ENCODE results near the gene TKT. TPM values are rescaled to one million over a fixed set of nuclear protein-coding genes. Genes with fewer than 3 reads are reported as not detected.

Gene TKT
- total RNA-seq, 1 donor from 2014 or later = 32.1 TPM

GRCh38 chr3:53225651-53226050 is 30.2 kb downstream of the TKT start:
- no peak overlapping the region for H3K4me3 ChIP-seq
- no peaks in the 10 kb centered on the region for H3K27me3 ChIP-seq (ENCODE audit: low read depth)
- peaks cover 78% of the 10 kb centered on the region for H3K36me3 ChIP-seq
- intact Hi-C loops (cut with micrococcal nuclease) = no loop called here
- H3K27ac ChIP-seq (replicated peaks) = no peak overlapping the region
- DNase-seq = no peak
- no peak for TF ChIP-seq CTCF (IDR thresholded peaks at IDR 0.05; ENCODE audit: borderline replicate concordance)
- no peaks in the 10 kb centered on the region for H3K4me1 ChIP-seq
- no peaks in the 10 kb centered on the region for H3K9me3 ChIP-seq (replicated peaks)

- Histone ChIP-seq H3K4me1 (no peaks in the 10 kb centered on the region), H3K9me3 (replicated peaks) (no peaks in the 10 kb centered on the region), H3K36me3 (peaks cover 73% of the 10 kb centered on the region), H3K27me3 (ENCODE audit: low read depth) (no peaks in the 10 kb centered on the region), H3K27ac (replicated peaks) (no peak overlapping the region), H3K4me3 (no peak overlapping the region)
- intact Hi-C loops (cut with micrococcal nuclease) = no loop called here
- DNase-seq = no peak
- no peak for TF ChIP-seq CTCF (IDR thresholded peaks at IDR 0.05; ENCODE audit: borderline replicate concordance)
Measured at GRCh38 chr3:53225181-53225580, 30.6 kb downstream of the TKT start.

- TF ChIP-seq CTCF (IDR thresholded peaks at IDR 0.05; ENCODE audit: borderline replicate concordance) = no peak
- DNase-seq = no peak
- Histone ChIP-seq H3K36me3 (peaks cover 67% of the 10 kb centered on the region), H3K4me3 (no peak overlapping the region), H3K4me1 (no peaks in the 10 kb centered on the region), H3K9me3 (replicated peaks) (no peaks in the 10 kb centered on the region), H3K27me3 (ENCODE audit: low read depth) (no peaks in the 10 kb centered on the region), H3K27ac (replicated peaks) (no peak overlapping the region)
- intact Hi-C loops (cut with micrococcal nuclease) = no loop called here
Measured at GRCh38 chr3:53224536-53224935, 31.3 kb downstream of the TKT start.

- Histone ChIP-seq H3K9me3 (replicated peaks) (no peaks in the 10 kb centered on the region), H3K4me1 (no peaks in the 10 kb centered on the region), H3K4me3 (no peak overlapping the region), H3K27me3 (ENCODE audit: low read depth) (no peaks in the 10 kb centered on the region), H3K27ac (replicated peaks) (peak overlapping the region; percentile 16), H3K36me3 (peaks cover 62% of the 10 kb centered on the region)
- intact Hi-C loops (cut with micrococcal nuclease) = no loop called here
- DNase-seq = no peak
- TF ChIP-seq CTCF (IDR thresholded peaks at IDR 0.05; ENCODE audit: borderline replicate concordance) = no peak
Measured at GRCh38 chr3:53224026-53224425, 31.8 kb downstream of the TKT start.

- intact Hi-C loops (cut with micrococcal nuclease) = no loop called here
- peak overlapping the region; percentile 16 for H3K27ac ChIP-seq (replicated peaks)
- TF ChIP-seq CTCF (IDR thresholded peaks at IDR 0.05; ENCODE audit: borderline replicate concordance) = no peak
- peaks cover 57% of the 10 kb centered on the region for H3K36me3 ChIP-seq
- no peaks in the 10 kb centered on the region for H3K4me1 ChIP-seq
- DNase-seq = no peak
- H3K4me3 ChIP-seq = no peak overlapping the region
- no peaks in the 10 kb centered on the region for H3K27me3 ChIP-seq (ENCODE audit: low read depth)
- no peaks in the 10 kb centered on the region for H3K9me3 ChIP-seq (replicated peaks)
Measured at GRCh38 chr3:53223541-53223966, 32.3 kb downstream of the TKT start.

GRCh38 chr3:53223025-53223424 is 32.8 kb downstream of the TKT start:
- no peak overlapping the region for H3K27ac ChIP-seq (replicated peaks)
- no peaks in the 10 kb centered on the region for H3K4me1 ChIP-seq
- no peak for DNase-seq
- intact Hi-C loops (cut with micrococcal nuclease) = no loop called here
- H3K36me3 ChIP-seq = peaks cover 52% of the 10 kb centered on the region
- no peaks in the 10 kb centered on the region for H3K27me3 ChIP-seq (ENCODE audit: low read depth)
- H3K9me3 ChIP-seq (replicated peaks) = no peaks in the 10 kb centered on the region
- H3K4me3 ChIP-seq = no peak overlapping the region
- TF ChIP-seq CTCF (IDR thresholded peaks at IDR 0.05; ENCODE audit: borderline replicate concordance) = no peak
